ENCODE measurements around the gene GALNT16.

DNA sequence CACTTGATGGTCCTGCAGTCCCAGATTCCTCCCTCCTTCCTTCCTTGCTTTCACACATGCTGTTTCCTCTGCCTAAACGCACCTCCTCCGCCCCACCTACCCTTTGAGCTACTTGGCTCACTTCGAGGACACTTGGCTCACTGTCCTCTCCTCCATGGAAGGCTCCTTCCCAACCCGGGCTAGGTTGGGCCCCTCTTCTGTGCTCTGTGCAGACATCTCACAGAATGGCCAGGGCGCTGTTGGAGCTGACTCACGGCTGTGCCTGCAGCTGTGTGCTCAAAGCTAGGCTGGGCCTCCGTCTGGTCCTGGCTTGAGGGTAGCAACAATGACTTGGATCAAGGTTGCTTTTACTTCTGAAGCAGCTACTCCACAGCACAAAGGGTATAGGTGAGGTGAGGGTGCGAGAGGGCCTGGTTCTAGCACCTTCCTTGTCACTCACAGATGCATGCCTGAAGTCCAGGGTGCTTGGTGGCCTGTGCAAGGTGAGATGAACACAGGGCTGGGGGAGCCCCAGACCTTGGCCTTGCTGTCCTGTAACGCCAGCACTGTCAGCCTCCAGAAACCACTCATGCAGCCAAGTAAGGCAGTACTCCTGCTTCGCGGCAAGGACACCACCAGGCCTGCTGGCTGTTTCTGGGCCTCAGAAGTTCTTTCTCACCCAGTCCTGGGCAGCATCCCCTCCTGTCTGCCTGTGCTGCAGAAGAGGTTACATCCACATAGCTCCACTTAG lies 61.8 kb downstream of the GALNT16 start:
- TF ChIP-seq POLR2A (IDR thresholded peaks at IDR 0.05) (no peak), POLR2AphosphoS5 (IDR thresholded peaks at IDR 0.05) (no peak)
- TF ChIP-seq, protein P1, sequence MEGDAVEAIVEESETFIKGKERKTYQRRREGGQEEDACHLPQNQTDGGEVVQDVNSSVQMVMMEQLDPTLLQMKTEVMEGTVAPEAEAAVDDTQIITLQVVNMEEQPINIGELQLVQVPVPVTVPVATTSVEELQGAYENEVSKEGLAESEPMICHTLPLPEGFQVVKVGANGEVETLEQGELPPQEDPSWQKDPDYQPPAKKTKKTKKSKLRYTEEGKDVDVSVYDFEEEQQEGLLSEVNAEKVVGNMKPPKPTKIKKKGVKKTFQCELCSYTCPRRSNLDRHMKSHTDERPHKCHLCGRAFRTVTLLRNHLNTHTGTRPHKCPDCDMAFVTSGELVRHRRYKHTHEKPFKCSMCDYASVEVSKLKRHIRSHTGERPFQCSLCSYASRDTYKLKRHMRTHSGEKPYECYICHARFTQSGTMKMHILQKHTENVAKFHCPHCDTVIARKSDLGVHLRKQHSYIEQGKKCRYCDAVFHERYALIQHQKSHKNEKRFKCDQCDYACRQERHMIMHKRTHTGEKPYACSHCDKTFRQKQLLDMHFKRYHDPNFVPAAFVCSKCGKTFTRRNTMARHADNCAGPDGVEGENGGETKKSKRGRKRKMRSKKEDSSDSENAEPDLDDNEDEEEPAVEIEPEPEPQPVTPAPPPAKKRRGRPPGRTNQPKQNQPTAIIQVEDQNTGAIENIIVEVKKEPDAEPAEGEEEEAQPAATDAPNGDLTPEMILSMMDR (IDR thresholded peaks at IDR 0.05), result no peak

Measured in suprapubic skin (tissue), 4 donors.